ENCODE measurements around the gene MACROD2. TPM values are rescaled to one million over a fixed set of nuclear protein-coding genes. Genes with fewer than 3 reads are reported as not detected.

Gene MACROD2
- total RNA-seq, 1 experiment from 2014 or later, result 3.1 TPM

DNA sequence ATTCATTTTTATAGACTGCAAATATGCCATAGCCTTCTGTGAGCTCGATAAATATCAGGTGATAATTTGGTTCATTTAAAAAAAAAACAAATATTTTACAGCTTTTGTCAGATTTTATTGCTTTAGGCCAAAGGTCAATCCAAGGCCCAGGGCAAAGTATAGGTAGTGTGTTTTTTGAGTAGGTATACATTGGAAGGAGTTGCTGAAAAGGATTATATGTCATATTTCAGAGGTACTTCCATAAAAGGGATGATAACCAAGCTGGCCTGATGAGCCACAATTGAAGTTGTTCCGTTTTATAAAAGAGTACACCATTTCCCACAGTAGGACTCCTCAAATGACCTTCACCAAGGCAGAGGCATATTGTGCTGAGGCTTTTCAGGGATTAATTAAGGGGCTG, 794.9 kb downstream of the MACROD2 start:
- Mint-ChIP-seq H3K27me3 (ENCODE audit: insufficient read depth, unreplicated experiment) (no peaks in the 10 kb centered on the region), H3K4me1 (ENCODE audit: insufficient read depth, unreplicated experiment) (no peaks in the 10 kb centered on the region), H3K4me3 (ENCODE audit: unreplicated experiment) (no peak overlapping the region), H3K27ac (ENCODE audit: low read depth, unreplicated experiment) (no peak overlapping the region), H3K36me3 (ENCODE audit: insufficient read depth, unreplicated experiment) (no peaks in the 10 kb centered on the region), H3K9me3 (ENCODE audit: unreplicated experiment) (no peaks in the 10 kb centered on the region)
- DNase-seq (ENCODE audit: unreplicated experiment), result no peak
- ChIA-PET CTCF (interaction anchor here (1.7 kb wide), 1 partner anchor 33 kb away, joined by 4 read pairs; no protein-coding TSS in a partner anchor), POLR2A (interaction anchor here (0.5 to 0.6 kb wide), 2 partner anchors 695 to 1342 kb away, joined by 3 to 5 read pairs; no protein-coding TSS in a partner anchor)
- TF ChIP-seq, protein P1, sequence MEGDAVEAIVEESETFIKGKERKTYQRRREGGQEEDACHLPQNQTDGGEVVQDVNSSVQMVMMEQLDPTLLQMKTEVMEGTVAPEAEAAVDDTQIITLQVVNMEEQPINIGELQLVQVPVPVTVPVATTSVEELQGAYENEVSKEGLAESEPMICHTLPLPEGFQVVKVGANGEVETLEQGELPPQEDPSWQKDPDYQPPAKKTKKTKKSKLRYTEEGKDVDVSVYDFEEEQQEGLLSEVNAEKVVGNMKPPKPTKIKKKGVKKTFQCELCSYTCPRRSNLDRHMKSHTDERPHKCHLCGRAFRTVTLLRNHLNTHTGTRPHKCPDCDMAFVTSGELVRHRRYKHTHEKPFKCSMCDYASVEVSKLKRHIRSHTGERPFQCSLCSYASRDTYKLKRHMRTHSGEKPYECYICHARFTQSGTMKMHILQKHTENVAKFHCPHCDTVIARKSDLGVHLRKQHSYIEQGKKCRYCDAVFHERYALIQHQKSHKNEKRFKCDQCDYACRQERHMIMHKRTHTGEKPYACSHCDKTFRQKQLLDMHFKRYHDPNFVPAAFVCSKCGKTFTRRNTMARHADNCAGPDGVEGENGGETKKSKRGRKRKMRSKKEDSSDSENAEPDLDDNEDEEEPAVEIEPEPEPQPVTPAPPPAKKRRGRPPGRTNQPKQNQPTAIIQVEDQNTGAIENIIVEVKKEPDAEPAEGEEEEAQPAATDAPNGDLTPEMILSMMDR (IDR thresholded peaks at IDR 0.05; ENCODE audit: unreplicated experiment), result no peak
- intact Hi-C loops (cut with micrococcal nuclease), result no loop called here
- no TSS peak for BruUV-seq (replicated peaks)

GRCh38 chr20:14790771-14791620, 795.7 kb downstream of the MACROD2 start:
- CTCF ChIA-PET, result interaction anchor here (0.5 to 1.7 kb wide), 7 partner anchors 10 to 664 kb away, joined by 3 to 5 read pairs (median 4); partner anchors contain the start of gene FLRT3
- POLR2A ChIA-PET, result interaction anchor here (0.5 to 0.7 kb wide), 2 partner anchors 272 to 1341 kb away, joined by 4 to 5 read pairs; no protein-coding TSS in a partner anchor
- Mint-ChIP-seq H3K9me3 (ENCODE audit: unreplicated experiment) (no peaks in the 10 kb centered on the region), H3K27ac (ENCODE audit: low read depth, unreplicated experiment) (no peak overlapping the region), H3K4me3 (ENCODE audit: unreplicated experiment) (no peak overlapping the region), H3K36me3 (ENCODE audit: insufficient read depth, unreplicated experiment) (no peaks in the 10 kb centered on the region), H3K4me1 (ENCODE audit: insufficient read depth, unreplicated experiment) (no peaks in the 10 kb centered on the region), H3K27me3 (ENCODE audit: insufficient read depth, unreplicated experiment) (no peaks in the 10 kb centered on the region)
- intact Hi-C loops (cut with micrococcal nuclease), result no loop called here
- BruUV-seq (replicated peaks), result no TSS peak
- TF ChIP-seq, protein P1 (IDR thresholded peaks at IDR 0.05; ENCODE audit: unreplicated experiment), result no peak
- no peak for DNase-seq (ENCODE audit: unreplicated experiment)

DNA sequence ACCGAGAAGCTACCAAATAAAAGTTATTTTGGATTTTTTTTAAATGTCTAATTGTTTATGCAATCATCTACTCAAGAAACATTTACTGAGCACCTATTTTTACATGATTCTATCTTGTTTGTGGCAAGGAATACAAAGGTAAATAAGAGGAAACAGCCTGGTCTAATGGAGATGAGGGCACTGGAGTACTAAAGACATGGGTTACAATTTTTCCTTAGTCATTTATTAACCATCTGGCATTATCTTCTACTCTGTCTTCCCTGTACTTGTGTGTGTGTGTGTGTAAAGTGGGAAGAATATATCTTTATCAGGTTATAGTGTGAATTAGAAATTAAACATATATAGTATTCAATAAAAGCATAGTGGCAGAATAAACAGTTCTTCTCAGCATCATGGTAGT, 797.6 kb downstream of the MACROD2 start:
- Mint-ChIP-seq H3K27ac (ENCODE audit: low read depth, unreplicated experiment) (no peak overlapping the region), H3K4me3 (ENCODE audit: unreplicated experiment) (no peak overlapping the region), H3K36me3 (ENCODE audit: insufficient read depth, unreplicated experiment) (no peaks in the 10 kb centered on the region), H3K9me3 (ENCODE audit: unreplicated experiment) (no peaks in the 10 kb centered on the region), H3K4me1 (ENCODE audit: insufficient read depth, unreplicated experiment) (no peaks in the 10 kb centered on the region), H3K27me3 (ENCODE audit: insufficient read depth, unreplicated experiment) (no peaks in the 10 kb centered on the region)
- TF ChIP-seq, protein P1 (IDR thresholded peaks at IDR 0.05; ENCODE audit: unreplicated experiment), result no peak
- ChIA-PET POLR2A (interaction anchor here (0.9 kb wide), 1 partner anchor 459 kb away, joined by 4 read pairs; no protein-coding TSS in a partner anchor), CTCF (no interaction called here)
- no peak for DNase-seq (ENCODE audit: unreplicated experiment)
- intact Hi-C loops (cut with micrococcal nuclease), result no loop called here
- BruUV-seq (replicated peaks), result no TSS peak

DNA sequence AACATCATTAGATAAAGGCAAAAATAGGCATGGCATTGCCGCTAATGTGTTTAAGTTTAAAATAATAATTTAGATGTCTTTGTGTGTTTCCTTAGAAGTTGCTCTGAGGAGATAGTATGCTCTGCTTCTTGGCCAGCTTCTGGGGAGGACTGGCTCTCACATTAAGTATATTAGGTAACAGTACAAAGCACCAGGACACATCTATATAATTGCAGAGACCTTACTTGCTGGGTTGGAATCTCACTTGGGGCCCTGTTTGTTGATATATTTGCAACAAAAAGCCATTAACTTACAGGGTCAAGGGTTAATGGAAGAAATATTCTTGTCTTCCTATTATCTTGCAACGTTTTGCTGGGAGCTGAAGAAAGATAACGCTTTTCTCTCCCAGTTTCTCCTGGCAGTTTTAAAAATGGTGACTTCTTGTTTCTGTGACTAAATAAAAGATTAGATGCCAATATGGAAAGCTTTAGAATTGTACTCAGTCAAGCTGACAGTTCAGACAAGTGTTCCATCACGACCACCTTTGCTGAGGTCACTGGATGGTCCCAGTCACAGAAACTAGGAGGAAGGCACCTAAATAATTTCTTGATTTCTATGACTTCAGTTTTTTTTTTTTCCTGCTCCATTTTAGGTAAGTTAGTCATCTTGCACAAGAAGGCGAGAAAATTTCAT, 804.4 kb downstream of the MACROD2 start:
- DNase-seq (ENCODE audit: unreplicated experiment), result no peak
- ChIA-PET POLR2A (no interaction called here), CTCF (interaction anchor here (0.5 kb wide), 1 partner anchor 20 kb away, joined by 3 read pairs; no protein-coding TSS in a partner anchor)
- no peaks in the 10 kb centered on the region for H3K9me3 Mint-ChIP-seq (ENCODE audit: unreplicated experiment)
- intact Hi-C loops (cut with micrococcal nuclease), result no loop called here
- no peak overlapping the region for H3K27ac Mint-ChIP-seq (ENCODE audit: low read depth, unreplicated experiment)
- BruUV-seq (replicated peaks), result no TSS peak
- H3K36me3 Mint-ChIP-seq (ENCODE audit: insufficient read depth, unreplicated experiment), result no peaks in the 10 kb centered on the region
- no peak overlapping the region for H3K4me3 Mint-ChIP-seq (ENCODE audit: unreplicated experiment)
- no peaks in the 10 kb centered on the region for H3K27me3 Mint-ChIP-seq (ENCODE audit: insufficient read depth, unreplicated experiment)
- H3K4me1 Mint-ChIP-seq (ENCODE audit: insufficient read depth, unreplicated experiment), result no peaks in the 10 kb centered on the region
- TF ChIP-seq, protein P1 (IDR thresholded peaks at IDR 0.05; ENCODE audit: unreplicated experiment), result no peak

All from MCF 10A (cell line).